HG03159 (cell line): ENCODE measurements around the gene EMILIN2.

Experiments
- ATAC-seq: cut with Tn5 transposase; IDR thresholded peaks from one replicate; pipeline ENCODE4 v1.9.1; 2021; ENCODE audit warnings: mild to moderate bottlenecking, moderate library complexity; ENCODE audit not compliant: unreplicated experiment

The EMILIN2 gene

DNA sequence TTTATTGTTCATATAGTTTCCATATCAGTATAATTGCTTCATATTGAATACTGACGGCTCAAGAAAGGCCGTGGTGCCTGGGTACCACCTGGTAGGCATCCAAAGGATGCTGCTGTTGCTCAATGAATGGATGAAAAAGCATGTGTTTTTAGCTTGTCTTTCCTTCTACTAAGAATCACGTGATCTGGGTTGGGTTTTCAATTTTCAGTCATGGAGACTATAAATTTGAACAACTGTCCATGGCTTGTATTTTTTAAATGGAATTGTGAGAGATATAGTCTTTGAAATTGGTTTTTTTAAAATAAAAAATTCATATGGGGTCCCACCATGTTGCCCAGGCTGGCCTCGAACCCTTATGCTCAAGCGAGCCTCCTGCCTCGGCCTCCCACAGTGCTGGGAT, 25.3 kb downstream of the EMILIN2 start:
- ATAC-seq = no peak

DNA sequence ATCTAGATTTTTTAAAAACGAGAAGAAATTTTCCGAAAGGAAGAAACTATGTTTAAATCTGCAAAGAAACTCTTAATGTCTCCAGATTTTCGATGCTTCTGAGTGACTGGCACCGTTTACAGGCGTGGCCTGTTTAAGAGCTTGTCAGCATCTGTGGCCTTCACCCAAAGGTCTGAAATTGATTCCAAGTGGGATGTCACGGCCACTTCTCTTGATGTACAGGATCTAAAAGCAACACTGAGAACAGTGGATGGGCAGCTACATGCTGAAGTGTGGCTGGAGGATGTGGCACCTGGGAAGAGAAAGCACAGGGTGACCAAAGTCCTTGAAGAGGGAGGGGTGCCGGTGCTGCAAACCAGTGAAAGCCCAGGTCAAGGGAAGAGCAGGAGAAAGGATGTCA, 28.0 kb downstream of the EMILIN2 start:
- ATAC-seq = no peak

DNA sequence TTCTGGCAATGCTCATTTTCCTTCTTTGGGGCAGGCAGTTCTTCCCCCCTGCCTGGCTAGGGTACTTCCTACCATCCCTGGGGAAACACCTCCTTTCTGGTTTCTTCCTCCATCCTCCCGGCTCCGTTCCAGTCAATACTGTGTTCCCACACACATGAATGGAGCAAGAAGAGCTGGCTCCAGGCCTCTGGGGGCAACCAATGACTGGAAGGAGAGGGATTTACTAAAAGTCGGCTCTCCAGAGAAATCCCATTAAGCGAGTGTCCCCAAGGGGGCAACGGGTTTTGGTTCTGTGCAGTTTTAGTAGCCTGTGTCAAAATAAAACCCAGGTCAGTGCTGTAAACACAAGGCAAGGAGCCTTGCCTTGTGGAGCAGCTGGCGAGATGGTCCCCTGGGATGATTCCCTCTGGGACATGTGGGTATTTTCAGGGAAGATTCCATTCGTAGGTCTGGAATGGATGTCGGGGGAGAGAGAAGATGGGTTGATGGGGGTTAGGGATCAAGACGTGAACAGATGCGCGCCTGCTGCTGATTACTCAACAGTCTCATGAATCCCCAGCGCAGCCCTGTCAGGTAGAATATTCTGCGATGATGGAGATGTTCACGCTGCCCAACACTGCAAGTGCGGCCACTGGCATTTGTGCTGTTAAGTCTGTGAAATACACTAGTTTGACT, 32.0 kb downstream of the EMILIN2 start:
- no peak for ATAC-seq

DNA sequence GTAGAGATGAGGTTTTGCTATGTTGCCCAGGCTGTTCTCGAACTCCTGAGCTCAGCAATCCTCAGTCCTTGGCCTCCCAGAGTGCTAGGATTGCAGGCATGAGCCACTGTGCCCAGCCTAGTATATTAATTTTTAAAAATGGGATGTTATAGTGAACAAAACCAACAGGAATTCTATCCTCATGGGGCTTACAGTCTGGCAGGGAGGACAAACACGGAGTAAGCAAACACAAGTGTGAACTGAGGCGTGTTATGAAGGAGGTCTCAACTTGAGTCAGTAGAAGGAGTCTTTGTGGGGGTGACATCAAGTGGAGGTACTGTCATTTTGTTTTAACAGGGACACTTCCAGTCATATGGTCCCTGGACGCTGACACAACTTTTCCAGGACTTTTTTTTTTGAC, 33.1 kb downstream of the EMILIN2 start:
- no peak for ATAC-seq

DNA sequence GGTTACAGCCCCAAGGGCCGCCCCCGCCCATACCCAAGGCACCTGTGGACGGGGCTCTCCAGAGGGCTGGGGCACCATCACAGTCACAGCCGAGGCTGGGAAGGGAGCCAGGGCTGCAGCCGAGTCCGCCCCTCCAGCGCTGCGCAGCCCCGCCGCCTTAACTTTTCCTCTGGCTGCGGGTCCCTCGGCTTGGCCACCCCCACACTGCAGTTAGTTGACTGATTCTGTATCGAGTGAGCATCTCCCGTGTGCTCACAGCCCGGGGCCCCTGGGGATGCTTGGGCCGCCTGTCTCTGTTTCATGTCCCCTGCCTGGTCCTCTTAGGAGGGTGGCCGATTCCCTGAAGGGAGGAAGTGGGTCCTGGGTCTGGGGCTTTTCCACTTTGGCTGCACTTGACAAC, 33.7 kb downstream of the EMILIN2 start:
- no peak for ATAC-seq

DNA sequence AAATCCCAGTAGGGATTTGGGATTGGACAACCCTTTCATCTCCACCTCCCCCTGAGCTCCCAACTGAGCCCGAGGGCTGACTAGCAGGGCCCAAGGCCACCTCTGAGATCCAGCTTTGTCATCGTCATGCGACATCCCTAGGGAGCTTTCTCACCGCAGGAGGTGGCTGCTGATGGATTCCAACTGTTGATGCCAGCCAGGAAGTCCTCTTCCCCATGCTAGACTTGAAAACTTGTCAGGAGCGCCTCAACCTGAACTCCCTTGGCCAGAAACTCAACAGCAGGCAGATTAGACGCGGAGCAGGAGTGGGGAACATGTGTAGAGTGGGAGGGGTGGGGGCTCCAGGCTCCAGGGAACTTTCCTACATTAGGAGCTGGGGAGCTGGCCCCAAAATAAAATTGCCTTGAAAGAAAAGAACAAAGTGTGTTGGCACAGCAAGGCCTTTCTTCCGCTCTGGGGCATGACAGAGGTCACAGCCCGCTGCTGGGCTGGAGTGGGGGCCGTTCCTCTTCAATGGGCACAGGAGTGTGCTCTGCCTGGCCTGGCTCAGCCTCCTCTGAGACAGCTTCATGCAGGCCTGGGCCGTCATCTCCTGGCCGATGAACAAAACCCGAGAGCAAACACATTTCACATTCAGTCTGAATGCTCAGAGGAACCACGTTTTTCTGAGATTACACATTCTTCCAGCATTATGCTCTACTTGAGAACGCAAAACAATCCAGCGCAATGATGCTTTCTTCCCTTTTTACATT, 34.5 kb downstream of the EMILIN2 start:
- ATAC-seq = no peak

DNA sequence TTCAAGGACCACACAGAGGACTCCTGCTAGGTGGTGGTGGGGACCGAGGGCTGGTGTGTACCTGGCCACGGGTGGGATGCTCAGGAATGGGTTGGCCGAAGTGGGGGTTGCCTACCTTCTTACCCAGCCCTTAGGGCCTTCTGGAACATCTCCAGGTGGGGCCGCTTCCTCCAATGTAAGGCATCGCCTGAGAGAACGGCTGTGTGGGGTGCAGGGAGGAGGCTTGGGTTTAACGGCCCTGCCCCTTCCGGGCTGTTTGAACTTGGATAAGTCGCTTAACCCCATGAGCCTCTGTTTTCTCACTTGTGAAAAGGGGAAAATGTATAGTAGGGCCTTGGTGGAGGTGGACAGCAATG, 35.0 kb downstream of the EMILIN2 start:
- no peak for ATAC-seq

DNA sequence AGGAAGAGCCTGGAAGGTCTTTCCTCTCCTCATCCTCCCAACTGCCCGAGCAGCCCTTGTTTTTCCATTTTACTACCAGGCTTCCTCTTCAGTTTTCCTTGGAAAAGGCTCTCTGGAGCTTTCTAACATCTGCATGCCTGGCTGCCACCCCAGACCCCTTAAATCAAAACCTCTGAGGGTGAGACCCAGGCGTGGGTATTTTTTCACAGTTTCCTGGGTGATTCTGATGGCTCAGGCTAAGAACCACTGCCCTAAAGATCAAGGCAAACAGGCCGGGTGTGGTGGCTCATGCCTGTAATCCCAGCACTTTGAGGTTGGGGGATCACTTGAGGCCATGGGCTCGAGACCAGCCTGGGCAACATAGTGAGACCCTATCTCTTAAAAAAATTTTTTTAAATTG, 35.4 kb downstream of the EMILIN2 start:
- ATAC-seq = no peak

DNA sequence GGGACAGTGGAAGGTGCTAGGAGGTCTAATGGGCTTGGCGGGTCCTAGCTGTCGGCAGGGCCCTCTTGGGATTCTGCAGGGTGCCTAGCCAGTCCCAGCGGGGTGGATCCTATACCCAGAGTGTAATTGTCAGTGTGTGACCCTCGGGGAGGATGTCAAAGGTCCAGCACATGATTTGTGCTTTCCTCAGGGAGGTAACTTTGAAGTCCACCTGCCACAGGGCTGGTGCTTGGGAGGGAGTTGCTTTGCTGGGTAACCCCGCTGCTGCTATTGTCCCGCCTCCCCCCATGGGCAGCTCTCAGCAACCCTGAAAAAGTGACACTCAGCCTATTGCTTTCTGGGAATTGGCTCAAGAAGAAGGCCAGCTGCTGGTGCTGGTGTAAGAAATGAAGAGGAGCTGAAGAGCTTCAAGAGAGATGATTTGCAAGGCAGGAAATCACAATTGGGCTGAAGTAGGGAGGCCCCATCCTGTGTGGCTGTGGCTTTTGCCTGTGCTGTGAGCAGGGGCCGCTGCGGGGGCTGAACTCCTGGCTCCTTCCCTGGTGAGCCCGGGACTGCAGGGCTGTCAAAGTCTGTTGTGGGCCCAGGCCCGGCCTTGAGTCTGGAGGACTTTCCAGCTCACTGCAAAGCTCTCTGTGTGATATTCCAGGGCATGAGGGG, 36.4 kb downstream of the EMILIN2 start:
- ATAC-seq = no peak

DNA sequence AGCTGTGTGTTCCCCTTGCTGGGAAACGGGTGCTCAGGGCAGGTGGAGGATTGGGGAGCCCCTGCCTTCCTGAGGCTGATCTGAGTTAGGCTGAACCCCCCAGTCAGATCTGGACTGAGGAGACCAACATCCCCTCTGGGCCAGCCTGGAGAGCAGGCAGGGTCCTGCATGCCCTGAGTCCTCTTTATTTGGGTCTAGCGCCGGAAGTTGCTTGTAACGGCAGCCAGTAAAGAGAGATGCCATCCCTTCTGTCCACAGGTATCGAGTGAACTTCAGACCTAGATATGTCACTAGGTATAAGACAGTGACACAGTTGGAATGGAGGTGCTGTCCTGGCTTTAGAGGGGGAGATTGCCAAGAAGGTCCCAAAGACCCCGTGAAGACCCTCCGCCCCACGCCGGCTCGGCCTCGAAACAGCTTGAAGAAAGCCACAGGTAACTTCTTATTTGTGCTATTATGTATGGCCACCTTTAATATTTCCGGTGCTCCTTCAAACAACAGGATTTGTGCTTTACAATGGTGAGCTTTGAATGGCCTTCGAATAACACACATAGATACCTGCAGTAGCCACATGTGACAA, 38.0 kb downstream of the EMILIN2 start:
- no peak for ATAC-seq

DNA sequence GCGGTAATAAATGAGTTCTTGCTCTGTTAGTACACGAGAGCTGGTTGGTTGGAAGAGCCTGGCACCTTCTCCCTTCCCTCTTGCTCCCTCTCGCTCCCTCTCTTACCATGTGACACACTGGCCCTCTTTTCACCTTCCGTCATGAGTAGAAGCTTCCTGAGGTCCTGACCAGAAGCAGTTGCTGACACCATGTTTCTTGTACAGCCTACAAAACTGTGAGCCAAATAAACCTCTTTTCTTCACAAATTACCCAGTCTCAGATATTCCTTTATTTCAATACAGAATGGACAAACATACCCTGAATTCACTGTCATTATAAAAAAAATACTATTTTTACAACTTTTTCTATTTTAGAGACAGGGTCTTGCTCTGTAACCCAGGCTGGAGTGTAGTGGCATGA, 40.7 kb downstream of the EMILIN2 start:
- no peak for ATAC-seq

DNA sequence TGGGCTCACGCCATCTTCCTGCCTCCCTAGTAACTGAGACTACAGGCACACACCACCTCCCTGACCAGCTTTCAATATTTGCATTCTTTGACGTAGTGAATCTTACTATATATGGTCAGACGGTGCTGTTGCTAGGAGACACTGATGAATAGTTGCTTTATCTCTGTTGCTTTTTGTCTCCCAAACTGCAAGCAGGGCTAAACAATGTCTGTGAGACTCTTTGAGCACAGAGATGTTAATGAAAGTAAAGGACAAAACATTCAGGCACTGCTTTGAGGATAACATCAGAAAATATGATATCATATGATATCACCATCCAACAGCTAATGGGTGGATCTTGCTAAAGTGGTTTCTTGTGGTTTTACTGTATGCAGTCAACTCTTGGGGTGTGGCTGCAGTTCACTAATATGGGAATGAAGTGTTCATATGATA, 43.0 kb downstream of the EMILIN2 start:
- no peak for ATAC-seq

DNA sequence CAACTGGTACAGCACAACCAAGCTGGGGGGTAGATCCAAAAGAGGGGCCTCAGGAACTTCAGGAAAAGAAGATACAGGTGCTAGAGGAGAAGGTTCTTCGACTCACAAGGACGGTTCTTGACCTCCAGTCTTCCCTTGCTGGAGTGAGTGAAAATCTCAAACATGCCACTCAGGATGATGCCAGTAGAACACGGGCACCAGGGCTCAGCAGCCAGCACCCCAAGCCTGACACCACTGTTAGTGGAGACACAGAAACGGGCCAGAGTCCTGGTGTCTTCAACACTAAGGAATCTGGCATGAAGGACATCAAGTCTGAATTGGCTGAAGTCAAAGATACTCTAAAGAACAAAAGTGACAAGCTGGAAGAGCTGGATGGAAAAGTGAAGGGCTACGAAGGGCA, 43.8 kb downstream of the EMILIN2 start:
- ATAC-seq = no peak

DNA sequence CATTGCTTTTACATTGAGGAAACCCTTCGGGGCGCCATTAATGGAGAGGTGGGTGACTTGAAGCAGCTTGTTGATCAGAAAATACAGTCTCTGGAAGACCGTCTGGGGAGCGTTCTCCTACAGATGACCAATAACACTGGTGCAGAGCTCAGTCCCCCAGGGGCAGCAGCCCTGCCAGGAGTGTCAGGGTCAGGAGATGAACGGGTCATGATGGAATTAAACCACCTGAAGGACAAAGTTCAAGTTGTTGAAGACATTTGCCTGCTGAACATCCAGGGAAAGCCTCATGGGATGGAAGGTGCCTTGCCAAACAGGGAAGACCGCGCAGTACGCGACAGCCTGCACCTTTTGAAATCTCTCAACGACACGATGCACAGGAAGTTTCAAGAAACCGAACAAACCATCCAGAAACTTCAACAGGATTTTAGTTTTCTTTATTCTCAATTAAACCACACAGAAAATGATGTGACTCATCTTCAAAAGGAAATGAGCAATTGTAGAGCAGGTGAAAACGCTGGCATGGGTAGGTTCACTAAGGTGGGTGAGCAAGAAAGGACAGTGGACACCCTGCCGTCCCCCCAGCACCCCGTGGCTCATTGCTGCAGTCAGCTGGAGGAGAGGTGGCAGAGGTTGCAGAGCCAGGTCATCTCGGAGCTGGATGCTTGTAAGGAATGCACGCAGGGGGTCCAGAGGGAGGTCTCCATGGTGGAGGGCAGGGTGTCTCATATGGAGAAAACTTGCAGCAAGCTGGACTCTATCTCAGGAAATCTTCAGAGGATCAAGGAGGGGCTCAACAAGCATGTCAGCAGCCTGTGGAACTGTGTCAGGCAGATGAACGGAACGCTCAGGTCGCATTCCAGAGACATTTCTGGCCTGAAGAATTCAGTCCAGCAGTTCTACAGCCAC, 45.0 kb downstream of the EMILIN2 start:
- no peak for ATAC-seq

DNA sequence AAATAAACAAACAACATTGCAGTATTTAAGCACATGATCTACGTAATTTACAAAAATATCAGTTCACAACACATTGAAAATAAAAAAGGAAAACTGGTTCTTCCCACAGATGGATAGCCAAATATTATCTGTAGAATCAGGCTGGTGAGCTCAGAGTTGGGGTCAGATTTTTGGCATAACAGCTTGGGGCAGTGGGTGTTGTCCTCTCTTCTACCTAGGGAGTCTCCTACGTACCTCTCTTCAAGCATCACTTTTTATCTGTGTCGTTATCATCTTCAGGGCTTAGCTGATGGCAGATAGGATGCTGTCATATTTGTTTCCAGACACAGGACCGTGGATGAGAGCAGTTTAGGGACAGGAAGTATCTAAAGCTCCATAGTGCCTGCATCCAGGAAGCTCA, 46.2 kb downstream of the EMILIN2 start:
- no peak for ATAC-seq

DNA sequence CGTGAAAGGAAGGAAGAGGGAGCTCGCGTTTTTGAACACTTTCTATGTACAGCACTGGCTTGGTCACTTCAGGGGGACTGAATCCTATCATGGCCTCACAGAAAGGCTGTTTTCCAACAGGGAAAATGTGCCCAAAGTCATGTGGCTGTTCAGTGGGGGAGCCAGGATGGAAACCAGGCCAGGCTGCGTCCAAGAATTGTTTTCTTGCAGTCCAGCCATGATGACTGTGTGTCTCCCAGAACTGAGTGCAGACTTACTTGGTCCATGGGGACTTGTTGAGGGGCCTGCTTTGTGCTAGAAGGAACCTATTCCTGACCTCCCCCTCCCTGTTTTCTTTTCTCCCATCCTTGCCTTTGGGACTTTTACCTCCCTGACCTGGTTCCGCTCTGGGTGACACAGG, 46.9 kb downstream of the EMILIN2 start:
- no peak for ATAC-seq

DNA sequence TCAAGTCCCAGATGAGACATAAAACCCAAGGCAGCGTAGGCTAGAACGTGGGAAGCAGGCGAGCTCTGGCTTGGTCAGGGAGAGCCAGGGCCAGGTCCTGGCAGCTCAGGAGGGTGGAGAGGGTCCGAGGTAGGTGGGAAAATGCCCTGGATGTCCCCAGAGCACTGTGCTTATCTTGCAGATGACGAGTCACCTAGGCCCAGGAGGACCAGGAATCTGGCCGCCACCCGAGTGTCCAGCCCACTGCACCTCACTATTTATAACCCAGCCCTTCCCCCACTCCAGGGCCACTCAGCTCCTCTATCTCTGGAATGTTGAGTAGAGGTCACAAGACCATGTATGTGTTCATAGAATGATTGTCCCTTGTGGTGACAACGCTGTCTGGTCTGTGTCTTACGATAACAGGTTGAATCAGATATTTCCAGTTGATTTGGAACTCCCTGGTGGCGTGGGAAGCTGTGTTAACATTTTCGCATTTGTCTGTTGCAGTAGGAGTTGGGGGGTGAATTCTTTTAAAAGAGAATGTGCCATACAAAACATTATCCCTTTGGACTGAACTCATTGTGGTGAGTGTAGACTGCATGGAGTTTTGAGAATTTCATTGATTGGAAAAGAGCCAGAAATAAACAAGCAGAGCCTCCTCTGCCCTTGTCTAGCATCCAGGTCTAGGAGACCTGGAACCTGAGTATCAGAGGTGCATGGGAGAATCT, 47.5 kb downstream of the EMILIN2 start:
- no peak for ATAC-seq

DNA sequence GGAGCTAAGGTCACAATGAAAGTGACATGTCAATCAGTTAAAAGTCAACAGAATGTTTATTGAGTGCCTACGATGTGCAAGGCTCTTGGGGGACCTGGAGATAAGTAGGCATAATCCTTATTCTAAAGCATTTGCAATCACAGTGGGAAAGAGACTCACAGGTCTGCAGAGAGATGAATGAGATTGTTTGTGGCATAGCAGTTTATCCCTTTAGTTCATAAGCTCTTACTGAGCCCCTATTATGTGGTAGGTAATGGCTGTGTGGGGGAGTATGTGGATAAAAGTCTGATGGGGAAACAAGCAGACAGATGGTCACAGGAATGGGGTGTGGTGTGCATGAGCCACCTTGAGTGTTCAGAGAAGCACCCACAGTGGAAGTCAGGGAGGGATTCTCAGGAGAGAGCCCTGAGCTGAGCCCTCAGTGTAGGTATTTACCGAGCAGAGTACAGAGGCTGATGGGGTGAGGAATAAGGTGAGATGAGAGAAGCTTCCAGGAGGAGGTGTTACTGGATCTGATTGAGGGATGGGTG, 48.1 kb downstream of the EMILIN2 start:
- no peak for ATAC-seq

DNA sequence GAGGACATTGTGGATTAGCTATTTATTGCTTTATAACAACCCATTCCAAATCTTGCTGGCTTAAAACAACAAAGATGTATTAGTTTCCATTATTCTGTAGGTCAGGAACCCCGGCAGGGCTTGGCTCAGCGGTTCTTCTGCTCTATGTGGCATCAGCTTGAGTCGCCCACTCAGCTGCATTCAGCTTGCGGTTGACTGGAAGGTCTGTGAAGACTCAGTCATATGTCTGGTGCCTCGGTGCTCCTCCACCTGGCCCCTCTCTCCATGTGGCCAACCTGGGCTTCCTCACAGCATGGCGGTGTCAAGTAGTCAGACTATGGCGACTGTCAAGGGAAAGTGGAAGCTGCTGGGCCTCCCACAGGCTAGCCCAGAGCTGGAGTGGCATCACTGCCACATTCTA, 48.6 kb downstream of the EMILIN2 start:
- ATAC-seq = no peak

DNA sequence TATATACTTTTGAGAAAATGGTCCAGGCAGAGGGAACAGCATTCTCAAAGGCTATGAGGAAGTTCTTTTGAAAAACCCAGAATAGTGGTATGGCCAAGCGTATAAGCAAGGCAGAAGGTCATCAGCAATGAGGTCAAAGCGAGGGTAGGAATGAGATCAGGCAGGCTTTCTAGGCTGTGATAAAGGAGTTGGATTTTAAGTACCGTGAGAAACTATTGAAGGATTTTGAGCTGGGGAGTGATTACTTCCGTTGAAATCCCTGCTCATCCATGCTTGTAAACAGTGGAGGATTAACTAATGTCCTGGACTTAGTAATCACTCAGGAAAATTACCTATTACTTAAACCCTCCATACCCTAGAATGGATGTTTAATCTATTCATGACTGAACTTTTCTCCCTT, 50.2 kb downstream of the EMILIN2 start:
- no peak for ATAC-seq
